ENCODE data around the gene PRKACA.
A peak's percentile ranks its signal among the peaks of the same experiment; 100 is the strongest.
"Not testable (repeated sequence)": the region's sequence is repeated elsewhere in the genome, so short reads cannot be mapped to it uniquely, and the experiment has no call there.

The PRKACA gene

DNA sequence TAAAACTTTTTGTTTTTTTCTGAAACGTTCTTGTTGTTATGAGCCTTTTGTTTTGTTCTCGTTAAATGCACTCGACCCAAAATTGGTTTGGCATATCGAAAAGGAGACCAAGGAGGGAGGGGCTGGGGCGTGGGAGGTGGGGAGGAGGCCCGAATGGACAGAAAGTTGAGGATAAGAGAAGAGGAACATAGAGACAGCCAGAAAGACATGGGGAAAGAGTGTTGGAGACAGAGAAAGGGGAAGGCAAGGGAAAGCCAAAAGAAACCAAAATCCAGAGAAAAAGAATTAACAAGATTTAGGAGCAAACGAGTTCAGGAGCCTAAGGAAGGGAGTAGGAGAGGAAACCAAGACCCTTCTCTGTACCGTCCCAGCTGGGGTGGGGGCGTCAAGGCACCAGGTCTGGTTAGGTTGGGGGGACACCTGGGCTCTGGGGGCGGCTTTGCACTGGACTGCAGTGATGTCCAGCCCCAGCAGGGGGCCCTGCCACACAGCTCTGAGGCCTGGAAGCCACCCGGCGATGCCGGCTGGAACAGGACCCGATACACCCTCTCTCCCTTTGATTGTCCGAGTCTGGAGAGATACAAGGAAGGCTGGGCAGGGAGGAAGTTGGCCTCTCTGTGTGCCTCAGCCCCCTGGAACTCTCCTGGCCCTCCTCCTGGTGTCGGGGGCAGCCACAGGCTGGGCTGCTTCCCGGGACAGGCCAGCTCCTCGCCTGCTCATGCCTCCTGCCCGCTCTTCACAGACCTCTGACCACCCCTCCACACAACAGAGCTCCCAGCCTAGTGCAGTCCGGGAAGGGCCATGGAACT lies 30.4 kb upstream of the PRKACA start:
- peak in 1 of 2 donors; percentile 45 for DNase-seq

- DNase-seq = peak; percentile 68 to 85
These were observed 29.2 kb upstream of the PRKACA start for GRCh38 chr19:14146789-14147216.

DNA sequence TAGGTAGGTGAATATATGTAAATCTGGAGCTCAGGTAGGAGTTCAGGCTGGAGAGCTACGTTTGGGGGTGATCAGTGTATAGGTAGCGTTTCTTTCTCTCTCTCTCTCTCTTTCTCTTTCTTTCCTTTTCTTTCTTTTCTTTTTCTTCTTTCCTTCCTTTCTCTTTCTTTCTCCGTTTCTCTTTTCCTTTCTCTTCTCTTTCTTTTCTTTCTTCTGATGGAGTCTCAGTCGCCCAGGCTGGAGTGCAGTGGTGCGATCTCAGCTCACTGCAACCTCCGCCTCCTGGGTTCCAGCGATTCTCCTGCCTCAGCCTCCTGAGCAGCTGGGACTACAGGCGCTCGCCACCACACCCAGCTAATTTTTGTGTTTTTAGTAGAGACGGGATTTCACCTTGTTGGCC lies 28.6 kb upstream of the PRKACA start:
- not testable (repeated sequence) for DNase-seq

GRCh38 chr19:14145381-14145780 lies 27.8 kb upstream of the PRKACA start:
- DNase-seq = no peak

GRCh38 chr19:14142262-14143190 lies 25.0 kb upstream of the PRKACA start:
- no peak for DNase-seq

DNA sequence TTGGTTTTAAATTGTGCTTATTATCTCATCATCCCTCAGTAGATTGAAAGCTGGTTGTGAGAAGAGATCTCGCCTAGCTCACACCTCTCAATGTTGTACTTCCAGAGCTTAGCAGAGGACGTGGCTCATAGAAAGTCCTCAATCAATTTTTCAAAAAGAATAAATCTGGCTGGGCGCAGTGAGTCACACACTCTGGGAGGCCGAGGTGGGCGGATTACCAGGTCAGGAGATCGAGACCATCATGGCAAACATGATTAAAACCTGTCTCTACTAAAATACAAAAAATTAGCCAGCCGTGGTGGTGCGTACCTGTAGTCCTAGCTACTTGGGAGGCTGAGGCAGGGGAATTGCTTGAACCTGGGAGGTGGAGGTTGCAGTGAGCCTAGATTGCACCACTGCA lies 23.5 kb upstream of the PRKACA start:
- no peak for DNase-seq

- peak; percentile 74 to 85 for DNase-seq
These were observed 22.4 kb upstream of the PRKACA start for GRCh38 chr19:14139944-14140343.

- no peak for DNase-seq
These were observed 21.2 kb upstream of the PRKACA start for GRCh38 chr19:14138576-14139265.

GRCh38 chr19:14136509-14137281 lies 19.1 kb upstream of the PRKACA start, which contains the start of gene ASF1B:
Gene ASF1B, minus strand, starts transcription at chr19:14136589. Its CDS starts 133 bp downstream, at chr19:14136456.
- DNase-seq = peak; percentile 98 to 100

GRCh38 chr19:14135985-14136508 lies 18.5 kb upstream of the PRKACA start:
- no peak for DNase-seq

DNA sequence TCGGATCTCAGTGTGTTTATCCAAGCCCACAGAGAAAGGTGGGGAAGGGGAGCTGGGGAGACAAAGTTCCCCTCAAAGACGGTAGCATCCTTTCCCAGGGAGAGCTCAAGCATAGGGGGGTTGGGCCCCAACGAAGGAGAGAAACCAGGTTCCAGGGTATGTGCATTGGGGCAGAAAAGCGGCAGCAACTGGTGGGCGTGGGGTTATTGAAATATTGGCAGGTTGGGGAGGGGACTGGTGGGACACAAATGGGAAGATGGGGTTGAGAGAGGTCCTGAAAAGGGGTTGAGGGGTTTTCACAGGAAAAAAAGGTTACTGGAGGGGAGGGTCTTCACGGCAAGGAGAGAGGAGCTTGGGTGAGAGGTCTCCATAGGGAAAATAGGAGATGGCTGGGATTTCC lies 17.8 kb upstream of the PRKACA start:
- no peak for DNase-seq

- DNase-seq = peak; percentile 87 to 94
These were observed 10.5 kb upstream of the PRKACA start for GRCh38 chr19:14127929-14128509.

DNA sequence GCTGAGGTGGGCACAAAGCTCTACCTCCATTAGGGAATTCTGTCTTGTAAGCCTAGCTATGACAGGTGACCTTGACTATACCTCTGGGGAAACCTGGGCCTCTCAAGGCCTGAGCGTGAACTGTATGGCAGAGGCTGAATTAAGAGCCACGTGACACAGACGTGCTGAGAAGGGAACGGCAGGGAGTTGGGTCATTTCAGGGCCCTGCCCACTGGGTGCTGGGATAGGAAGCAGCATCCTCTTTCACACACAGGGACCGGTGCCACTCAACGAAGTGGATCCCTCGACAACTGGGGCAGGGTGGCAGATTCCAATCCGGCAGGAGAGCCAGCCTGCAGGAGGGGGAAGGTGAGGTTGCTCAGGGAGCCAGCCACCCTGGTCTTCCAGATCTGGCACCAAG lies 9.6 kb upstream of the PRKACA start:
- peak; percentile 71 to 81 for DNase-seq

DNA sequence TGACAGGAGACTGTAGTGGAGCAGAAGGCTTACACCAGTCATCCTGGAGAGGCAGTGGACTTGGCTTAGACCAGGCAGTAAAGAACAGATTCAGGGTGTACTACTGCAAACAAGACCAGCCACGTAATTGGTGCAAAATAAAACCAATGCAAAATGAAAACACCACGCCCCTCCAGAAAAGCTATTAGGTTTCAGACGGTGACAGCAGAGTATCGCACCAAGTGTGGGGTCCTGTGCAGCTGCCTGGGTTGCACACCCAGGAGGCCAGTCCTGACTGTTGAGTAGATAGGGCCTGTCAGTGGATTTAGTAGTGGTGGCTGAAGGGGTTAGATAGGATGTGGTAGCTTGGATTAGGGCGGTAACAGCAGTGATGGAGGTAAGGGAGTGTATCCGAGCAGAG lies 5.4 kb upstream of the PRKACA start:
- DNase-seq = no peak

DNA sequence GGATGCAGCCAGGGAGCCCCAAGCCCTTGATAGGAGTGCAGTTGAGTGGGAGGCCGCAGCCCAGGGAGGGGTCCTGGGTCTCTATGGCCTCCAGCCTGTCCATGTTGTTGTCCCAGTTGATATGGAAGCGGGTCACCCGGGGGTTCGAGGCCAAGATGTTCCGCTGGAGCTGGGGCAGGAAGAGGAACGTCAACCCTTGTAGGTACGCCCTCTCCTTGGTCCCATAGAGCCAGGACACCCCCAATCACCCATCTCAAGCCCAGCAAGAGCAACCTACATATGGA lies 2.9 kb upstream of the PRKACA start:
- DNase-seq = no peak

GRCh38 chr19:14119644-14120496 lies 2.3 kb upstream of the PRKACA start:
- no peak for DNase-seq

DNA sequence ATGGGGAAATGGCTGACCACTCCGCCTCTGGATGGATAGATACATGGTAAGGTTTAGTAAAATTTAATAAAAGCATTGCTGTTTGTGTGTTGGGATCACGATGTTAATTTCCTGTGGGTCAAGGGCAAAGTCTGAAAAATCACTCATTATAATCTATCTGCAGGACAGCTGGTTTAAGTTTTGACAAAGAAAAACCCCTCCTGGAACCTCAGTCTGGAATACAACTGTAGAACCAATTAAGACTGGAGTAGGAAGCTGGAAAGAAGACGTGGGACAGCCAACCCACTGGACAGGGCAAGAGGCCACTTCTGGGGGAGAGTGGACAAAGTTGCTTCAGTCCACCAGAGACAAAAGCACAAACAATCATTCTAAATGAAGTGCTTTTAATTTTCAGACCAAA lies 1.6 kb upstream of the PRKACA start:
- no peak for DNase-seq

GRCh38 chr19:14118165-14119051 lies 846 bp upstream of the PRKACA start:
- DNase-seq = peak; percentile 92 to 98

DNA sequence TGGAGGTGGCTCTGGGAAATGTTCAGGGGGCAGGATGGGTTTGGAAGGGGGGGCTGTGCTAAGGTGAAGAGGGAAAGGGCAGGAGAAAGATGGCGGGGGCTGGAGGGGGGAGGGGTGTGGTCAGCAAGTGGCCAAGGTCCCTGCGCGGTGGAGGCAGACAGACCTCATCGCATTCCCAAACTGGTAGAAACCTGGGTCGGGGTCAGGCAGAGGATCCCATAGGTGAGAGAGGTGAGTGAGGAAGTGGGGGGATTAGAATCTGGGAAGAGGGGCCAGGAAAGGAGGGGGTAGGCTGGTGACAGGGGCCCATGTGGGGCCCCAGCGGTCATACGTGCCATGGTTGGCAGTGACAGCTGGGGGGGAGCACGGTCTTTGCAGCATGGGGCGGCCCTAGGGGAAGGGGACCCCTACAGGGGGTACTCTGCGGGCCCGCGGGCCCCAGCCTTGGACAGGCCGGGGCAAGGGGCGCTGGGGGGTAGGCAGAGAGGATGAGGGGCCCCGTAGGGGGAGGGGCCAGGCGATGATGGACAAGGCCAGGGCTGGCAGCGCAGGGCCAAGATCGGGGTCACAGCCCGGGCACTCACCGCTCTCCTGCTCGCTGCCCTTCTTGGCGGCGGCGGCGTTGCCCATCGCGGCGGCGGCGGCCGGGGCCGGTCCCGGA lies 514 bp downstream of the PRKACA start:
- DNase-seq = no peak

All from inflammatory macrophage treated with lipopolysaccharide for 1 hour (primary cell).